Skeletal muscle tissue (tissue), 4 donors: ENCODE results near the gene TEDC1. TPM values are rescaled to one million over a fixed set of nuclear protein-coding genes. Genes with fewer than 3 reads are reported as not detected.

Experiments used
- H3K27ac ChIP-seq: one replicate; pipeline ENCODE4 v1.7.0; 2013; ENCODE audit warnings: mild to moderate bottlenecking, low read depth, low read length, inconsistent platforms
- H3K27me3 ChIP-seq, 3 donors: one replicate each; pipeline ENCODE4 v1.7.0; 2013; ENCODE audit warnings: low read length in 3 of 3; ENCODE audit not compliant: control insufficient read depth in 3 of 3, insufficient read depth in 3 of 3
- H3K36me3 ChIP-seq, 3 donors: one replicate each; pipeline ENCODE4 v1.7.0; 2013; ENCODE audit warnings: low read length in 3 of 3; ENCODE audit not compliant: control insufficient read depth in 3 of 3, insufficient read depth in 3 of 3
- H3K4me1 ChIP-seq, 3 donors: one replicate each; pipeline ENCODE4 v1.7.0; 2013; ENCODE audit warnings: low read length in 3 of 3, mild to moderate bottlenecking in 3 of 3; ENCODE audit not compliant: control insufficient read depth in 3 of 3, insufficient read depth in 3 of 3
- H3K4me3 ChIP-seq, 3 donors: one replicate each; pipeline ENCODE4 v1.7.0; 2013; ENCODE audit warnings: low read length in 3 of 3
- H3K9ac ChIP-seq, 3 donors: one replicate each; pipeline ENCODE4 v1.7.0; 2013; ENCODE audit warnings: low read length in 3 of 3, mild to moderate bottlenecking in 3 of 3, moderate library complexity in 2 of 3, low read depth in 1 of 3
- H3K9me3 ChIP-seq, 3 donors: one replicate each; pipeline ENCODE4 v1.7.0; 2013; ENCODE audit warnings: low read length in 3 of 3; ENCODE audit not compliant: control insufficient read depth in 3 of 3
- total RNA-seq: library from RNA; depleted of rRNA; stranded (reverse); fragments of >200 nt; gene quantifications from one replicate; pipeline ENCODE4 v1.2.3, GENCODE V29; 2014
- donor health status: Osteomylitis.

TEDC1 gene
- total RNA-seq, 1 donor from 2014 or later, result 2.1 TPM

DNA sequence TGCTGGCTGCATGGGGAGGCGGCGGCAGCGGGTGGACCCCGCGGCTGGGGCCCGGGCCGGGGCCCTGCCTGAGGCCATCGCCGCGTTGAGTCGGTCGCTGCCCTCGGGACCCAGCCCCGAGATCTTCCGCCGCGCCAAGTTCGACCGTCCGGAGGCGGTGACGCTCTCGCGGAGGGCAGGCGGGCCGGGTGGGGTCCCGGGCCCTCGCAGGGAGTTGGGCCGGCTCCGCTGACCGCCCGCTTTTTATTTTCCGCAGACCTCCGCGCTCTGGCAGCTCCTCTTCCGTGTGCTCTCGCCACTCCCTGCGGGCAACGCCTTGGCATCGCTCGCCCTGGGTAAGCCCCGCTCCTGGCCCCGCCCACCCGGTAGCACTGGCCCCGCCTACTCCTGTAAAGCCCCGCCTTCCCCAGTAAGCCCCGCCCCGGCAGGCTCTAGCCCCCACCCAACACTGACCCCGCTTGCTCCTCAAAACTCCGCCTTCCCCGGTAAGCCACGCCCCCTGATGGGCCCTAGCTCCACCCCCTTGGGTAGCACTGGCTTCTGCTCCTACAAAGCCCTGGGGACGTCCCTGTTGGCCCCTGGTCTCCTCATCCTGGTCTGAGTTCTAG lies 424 bp downstream of the TEDC1 start:
- Histone ChIP-seq H3K27ac (peak overlapping the region; percentile 72), H3K9ac (peak overlapping the region in 2 of 3 donors; percentile 54 to 74)

DNA sequence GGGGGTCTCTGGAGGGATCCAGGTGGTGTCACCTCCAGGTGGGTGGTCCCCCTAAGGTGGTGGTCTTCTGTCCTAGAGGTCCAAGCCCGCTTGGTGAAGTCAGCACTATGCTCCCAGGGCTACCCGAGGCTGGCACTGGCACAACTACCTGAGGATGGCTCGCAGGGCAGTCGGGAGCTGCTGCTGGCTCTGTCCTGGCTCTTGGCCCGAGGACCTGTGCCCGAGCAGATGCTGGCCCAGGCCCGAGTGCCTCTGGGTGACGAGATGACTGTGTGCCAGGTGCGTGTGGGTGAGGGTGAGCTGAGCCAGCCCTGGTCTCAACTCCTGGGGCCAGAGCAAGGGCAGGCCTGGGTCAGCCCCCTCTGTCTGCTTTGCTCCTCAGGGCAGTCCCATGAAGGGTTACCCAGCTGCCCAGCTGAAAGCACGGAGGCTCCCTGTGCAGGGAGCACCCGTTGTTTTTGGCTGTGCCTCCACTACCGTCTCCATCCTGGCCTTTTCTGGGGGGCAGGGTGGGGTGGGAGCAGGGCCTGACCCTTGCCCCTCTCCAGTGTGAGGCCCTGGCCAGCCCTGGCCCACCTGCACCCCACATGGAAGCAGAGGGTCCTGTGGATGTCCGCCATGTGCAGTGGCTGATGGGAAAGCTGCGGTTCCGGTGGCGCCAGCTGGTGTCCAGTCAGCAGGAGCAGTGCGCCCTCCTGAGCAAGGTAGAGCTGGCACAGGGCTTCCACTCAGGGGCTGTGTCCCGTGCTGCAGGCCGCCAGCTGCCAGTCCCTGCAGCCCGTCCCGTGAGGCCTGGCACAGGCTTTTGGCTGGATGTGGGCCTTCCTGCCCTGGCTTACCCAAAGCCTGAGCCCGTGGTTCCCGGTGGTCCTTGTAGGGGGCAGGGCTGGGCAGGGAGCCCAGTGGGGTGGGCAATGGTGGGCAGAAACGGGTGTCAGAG lies 1.3 kb downstream of the TEDC1 start:
- H3K36me3 ChIP-seq, result no peaks in the 10 kb centered on the region
- peak overlapping the region in 1 of 3 donors; percentile 45 for H3K9ac ChIP-seq
- H3K9me3 ChIP-seq, result no peaks in the 10 kb centered on the region
- H3K27ac ChIP-seq, result no peak overlapping the region
- peaks cover 37 to 53% (median 45%) of the 10 kb centered on the region in 3 donors for H3K4me1 ChIP-seq
- peaks cover 0 to 2% (median 0%) of the 10 kb centered on the region in 3 donors for H3K27me3 ChIP-seq
- peak overlapping the region in 1 of 3 donors; percentile 73 for H3K4me3 ChIP-seq

More for the DNA sequence above, 424 bp downstream of the TEDC1 start:
- Histone ChIP-seq H3K27me3 (peaks cover 0 to 4% (median 3%) of the 10 kb centered on the region in 3 donors), H3K4me3 (peak overlapping the region; percentile 62 to 73 (median 67)), H3K36me3 (no peaks in the 10 kb centered on the region), H3K4me1 (peaks cover 37 to 48% (median 43%) of the 10 kb centered on the region in 3 donors), H3K9me3 (no peaks in the 10 kb centered on the region)

DNA sequence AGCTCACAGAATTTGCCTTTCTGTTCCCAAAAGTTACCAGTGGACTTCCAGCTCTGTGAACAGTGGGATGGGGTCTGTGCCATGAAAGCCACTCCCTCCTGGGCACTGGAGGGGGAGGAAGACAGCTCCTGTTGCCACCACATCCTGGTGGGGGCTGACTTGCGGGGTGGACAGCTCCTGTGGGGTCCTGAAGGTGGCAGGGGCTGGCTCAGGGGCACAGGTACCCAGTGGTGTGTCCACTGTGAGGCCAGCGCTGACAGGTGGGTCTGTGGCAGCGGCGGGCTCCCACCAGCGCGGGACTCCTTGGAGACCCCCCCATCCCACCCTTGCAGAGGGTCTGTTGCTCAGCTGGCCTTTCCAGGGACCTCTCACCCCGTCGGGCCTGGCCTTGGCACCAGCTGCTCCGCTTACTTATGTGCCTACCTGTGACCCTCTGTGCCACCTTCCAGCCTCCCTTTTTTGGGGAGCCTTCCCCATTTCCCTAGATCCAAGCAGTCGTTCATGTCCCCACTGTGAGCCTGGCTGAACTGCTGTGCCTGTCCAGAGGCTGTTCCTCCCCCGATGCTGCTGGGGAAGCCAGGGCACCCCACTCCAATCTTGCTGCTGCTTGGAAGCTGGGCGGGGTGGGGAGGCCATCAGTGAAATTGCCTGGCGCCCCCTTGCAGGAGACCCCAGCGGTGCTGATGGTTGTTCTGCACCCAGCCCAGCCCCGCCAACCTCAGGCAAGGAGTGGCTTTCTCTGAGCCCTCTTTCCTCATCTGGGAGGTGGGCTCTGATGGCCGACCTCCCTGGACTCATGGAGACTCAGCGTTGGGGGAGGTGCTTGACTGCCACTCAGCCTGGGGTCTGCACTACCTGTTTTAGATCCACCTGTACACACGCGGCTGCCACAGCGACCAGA lies 2.2 kb downstream of the TEDC1 start:
- H3K4me3 ChIP-seq, result no peak overlapping the region
- H3K9me3 ChIP-seq, result no peaks in the 10 kb centered on the region
- no peak overlapping the region for H3K9ac ChIP-seq
- no peaks in the 10 kb centered on the region for H3K27me3 ChIP-seq
- H3K27ac ChIP-seq, result no peak overlapping the region
- peaks cover 37 to 47% (median 45%) of the 10 kb centered on the region in 3 donors for H3K4me1 ChIP-seq
- H3K36me3 ChIP-seq, result peaks cover 0 to 4% (median 0%) of the 10 kb centered on the region in 3 donors

- Histone ChIP-seq H3K9ac (peak overlapping the region in 1 of 3 donors; percentile 8), H3K4me3 (no peak overlapping the region), H3K9me3 (no peaks in the 10 kb centered on the region), H3K27me3 (no peaks in the 10 kb centered on the region), H3K36me3 (peaks cover 0 to 4% (median 0%) of the 10 kb centered on the region in 3 donors), H3K4me1 (peaks cover 31 to 40% (median 40%) of the 10 kb centered on the region in 3 donors), H3K27ac (no peak overlapping the region)
Measured at GRCh38 chr14:105493921-105494605, 3.0 kb downstream of the TEDC1 start.

DNA sequence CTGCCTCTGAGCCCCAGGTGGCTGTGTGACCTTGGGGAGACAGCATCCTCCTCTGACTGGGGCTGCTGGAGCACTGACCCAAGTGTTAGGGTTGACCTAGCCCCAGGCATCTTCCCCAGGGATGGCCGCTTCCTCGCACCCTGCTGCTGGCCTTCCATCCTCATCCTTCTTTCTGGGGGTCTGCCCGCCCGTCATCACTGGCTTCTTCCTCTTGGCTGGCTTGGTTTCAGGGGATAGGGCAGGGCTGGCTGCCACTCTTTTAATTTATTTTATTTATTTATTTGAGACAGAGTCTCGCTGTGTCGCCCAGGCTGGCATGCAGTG lies 3.5 kb downstream of the TEDC1 start:
- no peaks in the 10 kb centered on the region for H3K27me3 ChIP-seq
- peaks cover 0 to 4% (median 0%) of the 10 kb centered on the region in 3 donors for H3K36me3 ChIP-seq
- peaks cover 26 to 35% (median 35%) of the 10 kb centered on the region in 3 donors for H3K4me1 ChIP-seq
- H3K9me3 ChIP-seq, result no peaks in the 10 kb centered on the region
- peak overlapping the region in 1 of 3 donors; percentile 8 for H3K9ac ChIP-seq
- H3K27ac ChIP-seq, result no peak overlapping the region
- no peak overlapping the region for H3K4me3 ChIP-seq

DNA sequence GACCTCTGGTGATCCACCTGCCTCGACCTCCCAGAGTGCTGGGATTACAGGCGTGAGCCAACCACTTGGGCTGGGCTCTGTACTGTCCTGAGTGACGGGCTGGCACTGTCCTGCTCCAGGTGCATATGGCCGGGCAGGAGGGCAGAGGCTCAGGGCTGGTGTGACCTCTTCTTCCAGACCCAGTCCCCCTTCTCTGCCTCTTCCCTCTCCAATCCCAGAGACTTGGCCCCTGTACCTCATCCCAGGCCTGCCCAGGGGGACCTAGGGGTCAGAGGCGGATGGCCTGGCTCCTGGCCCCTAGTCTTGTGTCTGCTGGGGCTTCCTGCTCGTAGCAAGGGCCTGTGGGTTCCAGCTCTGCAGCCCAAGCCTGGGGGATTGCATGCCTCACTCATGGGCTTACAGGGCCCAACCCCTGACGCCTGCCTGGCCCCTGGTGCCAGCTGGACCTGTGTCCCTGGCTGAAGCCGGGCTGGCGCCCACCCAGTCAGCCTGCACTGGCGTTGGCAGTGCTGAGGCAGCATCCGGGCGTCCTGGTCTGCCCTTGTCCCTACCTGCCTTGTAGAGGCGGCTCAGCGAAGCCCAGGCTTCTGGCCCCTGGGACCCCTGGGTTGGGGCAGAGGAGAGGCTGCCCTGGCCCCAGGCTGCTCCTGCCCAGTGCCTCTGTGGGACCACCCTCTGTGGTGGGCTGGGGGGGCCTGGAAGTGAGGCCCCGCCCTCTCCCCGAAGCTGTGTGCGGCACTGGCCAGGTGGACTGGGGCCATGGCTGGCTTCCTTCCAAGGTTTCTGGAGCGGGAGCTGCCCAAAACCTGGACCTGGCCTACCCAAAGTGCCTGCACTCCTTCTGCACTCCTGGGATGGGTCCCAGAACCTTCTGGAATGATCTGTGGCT lies 4.3 kb downstream of the TEDC1 start:
- Histone ChIP-seq H3K36me3 (peaks cover 0 to 4% (median 0%) of the 10 kb centered on the region in 3 donors), H3K27me3 (no peaks in the 10 kb centered on the region), H3K27ac (peak overlapping the region; percentile 62), H3K4me3 (peak overlapping the region in 2 of 3 donors; percentile 40 to 41), H3K9me3 (no peaks in the 10 kb centered on the region), H3K9ac (peak overlapping the region in 1 of 3 donors; percentile 78), H3K4me1 (peaks cover 23 to 32% (median 31%) of the 10 kb centered on the region in 3 donors)

GRCh38 chr14:105495990-105496830 lies 5.2 kb downstream of the TEDC1 start:
- Histone ChIP-seq H3K36me3 (peaks cover 0 to 4% (median 0%) of the 10 kb centered on the region in 3 donors), H3K4me3 (peak overlapping the region in 2 of 3 donors; percentile 40 to 52), H3K4me1 (peaks cover 23 to 32% (median 31%) of the 10 kb centered on the region in 3 donors), H3K9ac (peak overlapping the region in 2 of 3 donors; percentile 23 to 78), H3K27ac (peak overlapping the region; percentile 62), H3K9me3 (no peaks in the 10 kb centered on the region), H3K27me3 (no peaks in the 10 kb centered on the region)
